ENCODE measurements around the gene SUMF2. TPM values are rescaled to one million over a fixed set of nuclear protein-coding genes. Genes with fewer than 3 reads are reported as not detected.
A peak's percentile ranks its signal among the peaks of the same experiment; 100 is the strongest.

SUMF2 gene
- total and polyA plus RNA-seq, 2 of the 13 experiments (the other 11 are each of a cell fraction or from before 2014, with no cell fraction given) = 48.9 to 54.4 TPM

DNA sequence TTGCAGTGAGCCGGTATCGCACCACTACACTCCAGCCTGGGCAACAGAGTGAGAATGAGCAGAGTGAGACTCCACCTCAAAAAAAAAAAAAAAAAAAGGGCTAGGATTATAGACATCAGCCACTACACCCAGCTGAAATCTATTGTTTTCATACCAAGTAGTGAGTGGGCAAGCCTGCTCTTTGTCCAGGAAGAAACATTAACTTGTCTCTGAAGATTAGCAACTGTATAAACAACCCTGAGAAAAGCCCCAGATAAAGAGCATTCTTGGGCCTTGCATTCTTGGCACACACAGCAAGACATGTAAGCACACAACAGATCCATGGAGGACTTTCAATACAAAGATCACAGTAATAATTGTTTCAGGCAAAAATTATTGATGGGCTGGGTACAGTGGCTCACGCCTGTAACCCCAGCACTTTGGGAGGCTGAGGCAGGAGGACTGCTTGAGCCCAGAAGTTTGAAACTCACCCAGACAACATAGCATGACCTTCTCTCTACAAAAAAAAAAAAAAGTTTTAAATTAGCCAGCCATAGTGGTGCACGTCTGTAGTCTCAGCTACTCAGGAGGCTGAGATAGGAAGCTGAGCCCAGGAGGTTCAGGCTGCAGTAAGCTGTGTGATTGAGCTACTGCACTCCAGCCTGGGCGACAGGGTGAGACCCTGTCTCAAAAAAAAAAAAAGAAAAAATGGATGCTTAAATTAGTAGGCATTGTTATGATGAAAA lies 17.2 kb upstream of the SUMF2 start (continued):
- TF ChIP-seq FOXP1 (IDR thresholded peaks at IDR 0.05) (no peak), FOXP1 (CRISPR knock-in tag; IDR thresholded peaks at IDR 0.05) (no peak; the same call in 1 of the 2 replicates), MED13 (CRISPR knock-in tag; IDR thresholded peaks at IDR 0.05) (no peak), KLF12 (CRISPR knock-in tag; IDR thresholded peaks at IDR 0.05; ENCODE audit: borderline replicate concordance) (peak; percentile 53; the same call in 1 of the 2 replicates), CBFB (CRISPR knock-in tag; IDR thresholded peaks at IDR 0.05) (no peak), ZNF234 (CRISPR knock-in tag; conservative IDR thresholded peaks at IDR 0.05) (no peak), ZMYM3 (CRISPR knock-in tag; IDR thresholded peaks at IDR 0.05) (peak; percentile 44; the same call in 1 of the 2 replicates), CBX1 (IDR thresholded peaks at IDR 0.05; ENCODE audit: low read depth) (no peak), ZFX (CRISPR knock-in tag; IDR thresholded peaks at IDR 0.05; ENCODE audit: low read depth) (no peak), CENPT (CRISPR knock-in tag; IDR thresholded peaks at IDR 0.05; ENCODE audit: low read depth) (no peak), ZNF317 (CRISPR knock-in tag; IDR thresholded peaks at IDR 0.05) (no peak), HNF4G (IDR thresholded peaks at IDR 0.05; ENCODE audit: borderline replicate concordance, low read depth, low read length) (no peak), HNF4G (CRISPR knock-in tag; IDR thresholded peaks at IDR 0.05; ENCODE audit: borderline replicate concordance, low read depth) (no peak), ZNF780A (CRISPR knock-in tag; IDR thresholded peaks at IDR 0.05) (no peak), SOX13 (IDR thresholded peaks at IDR 0.05) (peak; percentile 56; the same call in 1 of the 2 replicates), SOX13 (CRISPR knock-in tag; conservative IDR thresholded peaks at IDR 0.05 in 1 of 2, IDR thresholded peaks at IDR 0.05 in 1 of 2) (peak in 1 of 2 experiments; percentile 80; a peak in 2 of 4 replicates), KLF16 (CRISPR knock-in tag; IDR thresholded peaks at IDR 0.05) (no peak), ZNF567 (CRISPR knock-in tag; IDR thresholded peaks at IDR 0.05; ENCODE audit: borderline replicate concordance) (no peak), DR1 (CRISPR knock-in tag; IDR thresholded peaks at IDR 0.05) (no peak)
- TF ChIP-seq, protein P1, sequence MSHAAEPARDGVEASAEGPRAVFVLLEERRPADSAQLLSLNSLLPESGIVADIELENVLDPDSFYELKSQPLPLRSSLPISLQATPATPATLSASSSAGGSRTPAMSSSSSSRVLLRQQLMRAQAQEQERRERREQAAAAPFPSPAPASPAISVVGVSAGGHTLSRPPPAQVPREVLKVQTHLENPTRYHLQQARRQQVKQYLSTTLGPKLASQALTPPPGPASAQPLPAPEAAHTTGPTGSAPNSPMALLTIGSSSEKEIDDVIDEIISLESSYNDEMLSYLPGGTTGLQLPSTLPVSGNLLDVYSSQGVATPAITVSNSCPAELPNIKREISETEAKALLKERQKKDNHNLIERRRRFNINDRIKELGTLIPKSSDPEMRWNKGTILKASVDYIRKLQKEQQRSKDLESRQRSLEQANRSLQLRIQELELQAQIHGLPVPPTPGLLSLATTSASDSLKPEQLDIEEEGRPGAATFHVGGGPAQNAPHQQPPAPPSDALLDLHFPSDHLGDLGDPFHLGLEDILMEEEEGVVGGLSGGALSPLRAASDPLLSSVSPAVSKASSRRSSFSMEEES (CRISPR knock-in tag; IDR thresholded peaks at IDR 0.05) = no peak
- TF ChIP-seq, protein P2, sequence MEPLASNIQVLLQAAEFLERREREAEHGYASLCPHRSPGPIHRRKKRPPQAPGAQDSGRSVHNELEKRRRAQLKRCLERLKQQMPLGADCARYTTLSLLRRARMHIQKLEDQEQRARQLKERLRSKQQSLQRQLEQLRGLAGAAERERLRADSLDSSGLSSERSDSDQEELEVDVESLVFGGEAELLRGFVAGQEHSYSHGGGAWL (CRISPR knock-in tag; IDR thresholded peaks at IDR 0.05) = no peak
- TF ChIP-seq, protein P3, sequence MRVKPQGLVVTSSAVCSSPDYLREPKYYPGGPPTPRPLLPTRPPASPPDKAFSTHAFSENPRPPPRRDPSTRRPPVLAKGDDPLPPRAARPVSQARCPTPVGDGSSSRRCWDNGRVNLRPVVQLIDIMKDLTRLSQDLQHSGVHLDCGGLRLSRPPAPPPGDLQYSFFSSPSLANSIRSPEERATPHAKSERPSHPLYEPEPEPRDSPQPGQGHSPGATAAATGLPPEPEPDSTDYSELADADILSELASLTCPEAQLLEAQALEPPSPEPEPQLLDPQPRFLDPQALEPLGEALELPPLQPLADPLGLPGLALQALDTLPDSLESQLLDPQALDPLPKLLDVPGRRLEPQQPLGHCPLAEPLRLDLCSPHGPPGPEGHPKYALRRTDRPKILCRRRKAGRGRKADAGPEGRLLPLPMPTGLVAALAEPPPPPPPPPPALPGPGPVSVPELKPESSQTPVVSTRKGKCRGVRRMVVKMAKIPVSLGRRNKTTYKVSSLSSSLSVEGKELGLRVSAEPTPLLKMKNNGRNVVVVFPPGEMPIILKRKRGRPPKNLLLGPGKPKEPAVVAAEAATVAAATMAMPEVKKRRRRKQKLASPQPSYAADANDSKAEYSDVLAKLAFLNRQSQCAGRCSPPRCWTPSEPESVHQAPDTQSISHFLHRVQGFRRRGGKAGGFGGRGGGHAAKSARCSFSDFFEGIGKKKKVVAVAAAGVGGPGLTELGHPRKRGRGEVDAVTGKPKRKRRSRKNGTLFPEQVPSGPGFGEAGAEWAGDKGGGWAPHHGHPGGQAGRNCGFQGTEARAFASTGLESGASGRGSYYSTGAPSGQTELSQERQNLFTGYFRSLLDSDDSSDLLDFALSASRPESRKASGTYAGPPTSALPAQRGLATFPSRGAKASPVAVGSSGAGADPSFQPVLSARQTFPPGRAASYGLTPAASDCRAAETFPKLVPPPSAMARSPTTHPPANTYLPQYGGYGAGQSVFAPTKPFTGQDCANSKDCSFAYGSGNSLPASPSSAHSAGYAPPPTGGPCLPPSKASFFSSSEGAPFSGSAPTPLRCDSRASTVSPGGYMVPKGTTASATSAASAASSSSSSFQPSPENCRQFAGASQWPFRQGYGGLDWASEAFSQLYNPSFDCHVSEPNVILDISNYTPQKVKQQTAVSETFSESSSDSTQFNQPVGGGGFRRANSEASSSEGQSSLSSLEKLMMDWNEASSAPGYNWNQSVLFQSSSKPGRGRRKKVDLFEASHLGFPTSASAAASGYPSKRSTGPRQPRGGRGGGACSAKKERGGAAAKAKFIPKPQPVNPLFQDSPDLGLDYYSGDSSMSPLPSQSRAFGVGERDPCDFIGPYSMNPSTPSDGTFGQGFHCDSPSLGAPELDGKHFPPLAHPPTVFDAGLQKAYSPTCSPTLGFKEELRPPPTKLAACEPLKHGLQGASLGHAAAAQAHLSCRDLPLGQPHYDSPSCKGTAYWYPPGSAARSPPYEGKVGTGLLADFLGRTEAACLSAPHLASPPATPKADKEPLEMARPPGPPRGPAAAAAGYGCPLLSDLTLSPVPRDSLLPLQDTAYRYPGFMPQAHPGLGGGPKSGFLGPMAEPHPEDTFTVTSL (CRISPR knock-in tag; IDR thresholded peaks at IDR 0.05; ENCODE audit: borderline replicate concordance) = 0 out of 2 replicates have a peak, but pooled peaks have one; percentile 19
- TF ChIP-seq, protein P4, sequence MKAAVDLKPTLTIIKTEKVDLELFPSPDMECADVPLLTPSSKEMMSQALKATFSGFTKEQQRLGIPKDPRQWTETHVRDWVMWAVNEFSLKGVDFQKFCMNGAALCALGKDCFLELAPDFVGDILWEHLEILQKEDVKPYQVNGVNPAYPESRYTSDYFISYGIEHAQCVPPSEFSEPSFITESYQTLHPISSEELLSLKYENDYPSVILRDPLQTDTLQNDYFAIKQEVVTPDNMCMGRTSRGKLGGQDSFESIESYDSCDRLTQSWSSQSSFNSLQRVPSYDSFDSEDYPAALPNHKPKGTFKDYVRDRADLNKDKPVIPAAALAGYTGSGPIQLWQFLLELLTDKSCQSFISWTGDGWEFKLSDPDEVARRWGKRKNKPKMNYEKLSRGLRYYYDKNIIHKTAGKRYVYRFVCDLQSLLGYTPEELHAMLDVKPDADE (CRISPR knock-in tag; IDR thresholded peaks at IDR 0.05) = no peak

Data from HepG2 (cell line).